Adrenal gland (tissue), 5 donors: Measurements from ENCODE around the gene ARHGAP26.

Experiments
- POLR2A ChIP-seq, 2 donors: fragments of 450-650 bp; IDR thresholded peaks; one replicate each; pipeline ENCODE4 v1.6.1; 2017; ENCODE audit warnings: antibody characterized with exemption in 2 of 2, mild to moderate bottlenecking in 2 of 2, moderate library complexity in 1 of 2
- TF ChIP-seq, protein P1 (sequence below), 6 experiments: fragments of 450-650 bp in 4 of 6; fragments of 200-600 bp in 2 of 6; sonication (generic) in 1 of 6; IDR thresholded peaks; 1 replicate in 5 of 6; 2 replicates in 1 of 6; pipeline versions ENCODE4 v1.5.1 to v1.8.0; 2016 to 2021; ENCODE audit warnings: antibody characterized with exemption in 6 of 6, mild to moderate bottlenecking in 2 of 6, moderate library complexity in 1 of 6
- donor health status: DM: no; HTN: no; CAD: no.

DNA sequence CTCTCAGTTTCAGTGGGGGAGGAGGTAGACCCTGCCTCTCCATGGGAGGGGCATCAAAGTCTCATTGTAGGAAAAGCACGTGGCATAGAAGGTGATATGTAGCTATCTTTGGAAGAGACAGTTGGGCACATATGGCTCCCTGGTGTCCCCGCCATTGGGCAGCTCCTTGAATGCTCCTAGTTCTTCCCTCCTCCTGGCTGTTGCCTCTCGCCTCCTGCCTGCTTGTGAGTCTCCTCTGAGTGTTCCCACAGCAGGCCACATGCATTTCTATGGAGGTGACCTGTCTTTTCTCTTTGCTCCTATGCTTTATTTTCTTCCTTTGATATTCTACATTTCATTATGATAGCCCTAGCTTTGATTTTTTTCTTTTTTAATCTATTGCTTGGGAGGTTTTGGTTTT, 138.5 kb downstream of the ARHGAP26 start:
- TF ChIP-seq, protein P1, sequence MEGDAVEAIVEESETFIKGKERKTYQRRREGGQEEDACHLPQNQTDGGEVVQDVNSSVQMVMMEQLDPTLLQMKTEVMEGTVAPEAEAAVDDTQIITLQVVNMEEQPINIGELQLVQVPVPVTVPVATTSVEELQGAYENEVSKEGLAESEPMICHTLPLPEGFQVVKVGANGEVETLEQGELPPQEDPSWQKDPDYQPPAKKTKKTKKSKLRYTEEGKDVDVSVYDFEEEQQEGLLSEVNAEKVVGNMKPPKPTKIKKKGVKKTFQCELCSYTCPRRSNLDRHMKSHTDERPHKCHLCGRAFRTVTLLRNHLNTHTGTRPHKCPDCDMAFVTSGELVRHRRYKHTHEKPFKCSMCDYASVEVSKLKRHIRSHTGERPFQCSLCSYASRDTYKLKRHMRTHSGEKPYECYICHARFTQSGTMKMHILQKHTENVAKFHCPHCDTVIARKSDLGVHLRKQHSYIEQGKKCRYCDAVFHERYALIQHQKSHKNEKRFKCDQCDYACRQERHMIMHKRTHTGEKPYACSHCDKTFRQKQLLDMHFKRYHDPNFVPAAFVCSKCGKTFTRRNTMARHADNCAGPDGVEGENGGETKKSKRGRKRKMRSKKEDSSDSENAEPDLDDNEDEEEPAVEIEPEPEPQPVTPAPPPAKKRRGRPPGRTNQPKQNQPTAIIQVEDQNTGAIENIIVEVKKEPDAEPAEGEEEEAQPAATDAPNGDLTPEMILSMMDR (IDR thresholded peaks at IDR 0.05) = no peak
- no peak for TF ChIP-seq POLR2A (IDR thresholded peaks at IDR 0.05)
